Globus pallidus (tissue), 1 donor: Measurements from ENCODE around the gene TCEAL5.
"Not testable (repeated sequence)": the region's sequence is repeated elsewhere in the genome, so short reads cannot be mapped to it uniquely, and the experiment has no call there.

Source experiments
- DNase-seq: peaks from one replicate; pipeline ENCODE4 v3.0.0-alpha.2; 2015; ENCODE audit warnings: low spot score

TCEAL5 gene, protein sequence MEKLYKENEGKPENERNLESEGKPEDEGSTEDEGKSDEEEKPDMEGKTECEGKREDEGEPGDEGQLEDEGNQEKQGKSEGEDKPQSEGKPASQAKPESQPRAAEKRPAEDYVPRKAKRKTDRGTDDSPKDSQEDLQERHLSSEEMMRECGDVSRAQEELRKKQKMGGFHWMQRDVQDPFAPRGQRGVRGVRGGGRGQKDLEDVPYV

GRCh38 chrX:103276581-103277002 lies at the start of gene TCEAL5:
TCEAL5 (minus strand) TSS chrX:103276750; CDS start chrX:103274563, 2,187 bp downstream.
- peak; percentile 42 for DNase-seq

GRCh38 chrX:103311399-103311780 lies 34.8 kb upstream of the TCEAL5 start:
- no peak for DNase-seq

DNA sequence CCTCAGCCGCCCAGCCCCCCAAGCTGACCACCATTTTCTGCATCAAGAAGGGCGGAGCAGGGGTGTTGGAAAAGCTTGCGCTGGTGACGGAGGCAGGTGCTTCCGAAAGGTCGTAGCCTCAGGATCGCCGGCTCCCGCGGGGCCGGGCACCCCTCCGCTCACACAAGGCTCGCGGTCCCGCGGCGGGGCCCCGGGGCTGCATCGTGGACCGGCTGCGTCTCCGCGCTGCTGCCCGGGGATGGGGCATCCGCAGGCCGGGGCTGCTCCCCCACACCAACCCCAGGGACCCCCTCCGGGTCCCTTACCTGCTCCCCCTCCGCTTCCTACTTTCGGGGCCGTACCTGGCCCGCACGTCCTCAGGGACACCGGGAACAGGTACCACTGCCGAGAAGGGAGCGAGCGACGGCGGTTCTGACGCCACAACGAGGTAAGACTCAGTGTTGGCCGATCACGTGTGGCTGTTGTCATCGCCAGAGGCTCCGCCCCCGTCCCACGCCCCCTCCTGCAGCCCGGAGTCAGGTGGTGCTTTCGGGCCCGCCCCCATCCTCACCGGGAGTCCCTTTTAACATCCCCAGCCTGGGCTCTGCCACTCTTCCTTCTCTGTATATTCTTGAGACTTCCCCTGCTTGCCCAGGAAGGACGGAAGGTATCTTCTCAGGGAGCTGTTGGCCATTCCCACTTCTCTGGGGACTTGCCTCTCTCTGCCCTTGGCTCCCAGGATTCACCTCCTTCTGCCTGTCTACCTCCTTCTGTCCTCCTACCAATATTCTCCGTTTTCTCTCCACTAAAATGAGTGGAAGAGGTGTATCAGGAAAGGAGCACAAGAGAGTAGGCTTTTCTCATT lies 34.2 kb upstream of the TCEAL5 start, which contains the start of gene BEX2:
TSS of gene BEX2 (minus strand) at position 436 of the 844 bp plus-strand sequence. CDS start 1,014 bp downstream, outside the sequence.
- peak; percentile 81 for DNase-seq

- DNase-seq: no peak
Observed at GRCh38 chrX:103309860-103310554, 33.5 kb upstream of the TCEAL5 start.

DNA sequence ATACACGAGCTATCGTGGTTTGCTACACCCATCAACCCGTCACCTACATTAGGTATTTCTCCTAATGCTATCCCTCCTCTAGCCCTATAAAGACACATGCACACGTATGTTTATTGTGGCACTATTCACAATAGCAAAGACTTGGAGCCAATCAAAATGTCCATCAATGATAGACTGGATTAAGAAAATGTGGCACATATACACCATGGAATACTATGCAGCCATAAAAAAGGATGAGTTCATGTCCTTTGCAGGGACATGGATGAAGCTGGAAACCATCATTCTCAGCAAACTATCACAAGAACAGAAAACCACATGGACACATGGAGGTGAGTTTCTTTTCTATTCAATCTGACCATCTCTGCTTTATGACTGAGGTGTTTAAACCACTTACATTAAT lies 29.1 kb upstream of the TCEAL5 start:
- not testable (repeated sequence) for DNase-seq

DNA sequence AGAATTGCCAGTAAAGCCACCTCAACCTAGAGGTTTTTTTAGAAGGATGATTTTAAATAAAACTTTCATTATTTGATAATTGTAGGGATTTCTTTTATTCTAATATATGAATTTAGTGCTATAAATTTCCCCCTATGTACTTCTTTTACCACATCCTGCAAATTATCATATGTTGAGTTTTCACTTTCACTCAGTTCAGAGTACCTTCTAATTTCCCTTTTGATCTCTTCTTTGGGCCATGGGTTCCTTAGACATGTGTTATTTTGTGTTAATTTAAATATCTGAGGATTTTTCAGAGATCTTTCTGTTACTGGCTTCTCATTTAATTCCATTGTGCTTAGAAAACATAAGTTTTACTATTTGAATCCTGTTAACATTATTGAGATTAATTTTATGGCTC lies 28.2 kb upstream of the TCEAL5 start:
- DNase-seq: no peak

DNA sequence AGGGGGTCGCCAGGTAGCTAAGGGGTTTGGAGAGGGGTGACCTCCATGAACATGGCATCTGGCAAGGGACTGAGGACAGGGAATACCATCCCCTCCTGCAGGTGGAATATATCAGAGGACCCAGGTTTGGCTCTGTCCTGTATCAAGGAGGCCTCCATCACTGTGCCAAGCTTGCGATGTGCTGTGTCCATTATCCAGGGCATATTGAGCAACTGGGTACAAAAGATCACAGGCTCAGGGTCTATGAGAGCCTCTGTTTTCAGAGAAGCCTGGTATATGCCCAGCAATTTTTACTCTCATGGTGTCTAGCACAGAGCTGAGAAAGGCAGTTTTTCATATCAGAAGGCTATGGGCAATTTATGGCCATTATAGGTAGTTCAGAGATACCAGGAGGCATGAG lies 16.6 kb upstream of the TCEAL5 start:
- DNase-seq: no peak

GRCh38 chrX:103279624-103280023 lies 3.1 kb upstream of the TCEAL5 start:
- DNase-seq: no peak

- no peak for DNase-seq
Observed at GRCh38 chrX:103275947-103276567, 493 bp downstream of the TCEAL5 start.

DNA sequence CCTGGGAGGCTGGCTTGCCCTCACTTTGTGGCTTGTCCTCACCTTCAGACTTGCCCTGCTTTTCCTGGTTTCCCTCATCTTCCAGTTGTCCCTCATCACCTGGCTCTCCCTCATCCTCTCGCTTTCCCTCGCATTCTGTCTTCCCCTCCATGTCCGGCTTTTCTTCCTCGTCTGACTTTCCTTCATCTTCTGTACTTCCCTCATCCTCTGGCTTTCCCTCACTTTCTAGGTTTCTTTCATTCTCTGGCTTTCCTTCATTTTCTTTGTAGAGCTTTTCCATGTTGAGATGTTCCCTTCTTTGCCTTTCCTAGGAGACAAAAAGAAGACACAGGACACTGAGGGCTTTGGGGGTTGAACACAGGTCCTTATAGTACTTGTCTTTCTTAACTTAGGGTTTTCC lies 2.3 kb downstream of the TCEAL5 start:
- DNase-seq: no peak

- no peak for DNase-seq
Observed at GRCh38 chrX:103258275-103258674, 18.3 kb downstream of the TCEAL5 start.

- no peak for DNase-seq
Observed at GRCh38 chrX:103256651-103257050, 19.9 kb downstream of the TCEAL5 start.

GRCh38 chrX:103254921-103255493 lies 21.5 kb downstream of the TCEAL5 start, which contains the start of gene TCEAL8:
TCEAL8 (minus strand) TSS chrX:103255155; CDS start chrX:103253979, 1,176 bp downstream.
- DNase-seq: peak; percentile 92

GRCh38 chrX:103254171-103254824 lies 22.3 kb downstream of the TCEAL5 start:
- DNase-seq: peak; percentile 49

- peak; percentile 5 for DNase-seq
Observed at GRCh38 chrX:103253608-103254007, 22.9 kb downstream of the TCEAL5 start.

GRCh38 chrX:103250977-103251376 lies 25.6 kb downstream of the TCEAL5 start:
- DNase-seq: no peak

DNA sequence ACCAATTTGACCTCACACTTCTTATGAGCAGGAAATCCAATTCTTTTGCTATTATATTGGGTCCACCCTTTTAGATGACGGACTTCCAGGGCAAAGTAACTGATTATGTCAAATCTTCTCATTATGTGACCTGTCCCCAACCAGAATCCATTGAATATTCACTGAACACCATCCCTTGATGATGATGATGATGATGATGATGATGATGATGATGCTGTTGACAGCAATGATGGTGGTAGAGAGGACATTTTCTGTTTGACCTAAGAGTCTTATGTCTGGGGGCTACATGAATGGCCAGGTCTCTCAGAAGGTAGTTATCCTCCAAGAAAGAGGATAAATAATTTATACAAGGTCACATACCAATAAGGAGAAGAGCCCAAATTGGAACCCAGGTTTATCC lies 26.7 kb downstream of the TCEAL5 start:
- no peak for DNase-seq

- DNase-seq: peak; percentile 24
Observed at GRCh38 chrX:103248553-103248952, 28.0 kb downstream of the TCEAL5 start.

- DNase-seq: no peak
Observed at GRCh38 chrX:103240155-103240554, 36.4 kb downstream of the TCEAL5 start.

GRCh38 chrX:103236296-103236695 lies 40.3 kb downstream of the TCEAL5 start:
- DNase-seq: no peak

DNA sequence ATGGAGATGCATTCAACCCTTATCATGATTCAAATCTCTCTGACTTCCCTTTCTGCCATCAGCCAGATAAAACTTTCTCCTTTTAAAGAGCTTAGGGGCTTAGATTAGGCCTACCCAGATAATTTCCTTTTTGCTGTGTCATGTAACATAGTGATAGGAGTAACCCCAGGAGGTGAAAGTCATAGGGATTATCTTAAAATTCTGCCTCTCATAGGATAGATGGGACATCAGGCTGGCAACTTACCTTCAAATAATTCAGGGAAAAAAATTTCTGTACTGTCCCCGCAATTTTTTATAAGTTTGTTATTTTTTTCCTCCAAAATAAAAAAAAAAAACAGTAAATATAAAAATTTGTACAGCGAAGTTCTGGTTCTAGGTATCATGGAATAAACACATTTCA lies 40.9 kb downstream of the TCEAL5 start:
- DNase-seq: not testable (repeated sequence)
